ENCODE measurements around the gene RAB27B. TPM values are rescaled to one million over a fixed set of nuclear protein-coding genes. Genes with fewer than 3 reads are reported as not detected.

RAB27B gene
- total and polyA plus RNA-seq, 10 donors = 0.26 to 6.6 (median 3.4) TPM

GRCh38 chr18:54918060-54918459 lies 89.8 kb downstream of the RAB27B start:
- DNase-seq = peak; percentile 65
- no peaks in the 10 kb centered on the region for H3K27me3 ChIP-seq (replicated peaks in 1 of 7)
- no peaks in the 10 kb centered on the region for H3K9me3 ChIP-seq
- H3K4me3 ChIP-seq = no peak overlapping the region
- WGBS, 5 donors = 85 to 94% (median 90%) methylated on average over 4 of the region's 4 CpGs
- no peaks in the 10 kb centered on the region for H3K4me1 ChIP-seq
- TF ChIP-seq POLR2A (IDR thresholded peaks at IDR 0.05) = no peak
- no peak for TF ChIP-seq CTCF (IDR thresholded peaks at IDR 0.05 in 8 of 11, conservative IDR thresholded peaks at IDR 0.05 in 3 of 11)
- intact Hi-C loops (cut with DNase I; ENCODE audit: low total_unique reads) = no loop called here
- H3K27ac ChIP-seq = no peak overlapping the region
- peaks cover 0 to 15% (median 0%) of the 10 kb centered on the region in 6 donors for H3K36me3 ChIP-seq

GRCh38 chr18:54919412-54919811 lies 91.1 kb downstream of the RAB27B start:
- H3K9me3 ChIP-seq = no peaks in the 10 kb centered on the region
- WGBS, 5 donors = 92 to 95% (median 93%) methylated on average over 6 of the region's 6 CpGs
- H3K36me3 ChIP-seq = peaks cover 0 to 15% (median 0%) of the 10 kb centered on the region in 6 donors
- no peak for DNase-seq
- no peaks in the 10 kb centered on the region for H3K27me3 ChIP-seq (replicated peaks in 1 of 7)
- intact Hi-C loops (cut with DNase I; ENCODE audit: low total_unique reads) = no loop called here
- H3K4me3 ChIP-seq = no peak overlapping the region
- no peaks in the 10 kb centered on the region for H3K4me1 ChIP-seq
- TF ChIP-seq CTCF (IDR thresholded peaks at IDR 0.05 in 8 of 11, conservative IDR thresholded peaks at IDR 0.05 in 3 of 11) (no peak), POLR2A (IDR thresholded peaks at IDR 0.05) (no peak), POLR2AphosphoS5 (IDR thresholded peaks at IDR 0.05) (no peak)
- H3K27ac ChIP-seq = no peak overlapping the region

- Histone ChIP-seq H3K27me3 (replicated peaks in 1 of 7) (no peaks in the 10 kb centered on the region), H3K4me1 (no peaks in the 10 kb centered on the region), H3K9me3 (no peaks in the 10 kb centered on the region), H3K4me3 (no peak overlapping the region), H3K27ac (no peak overlapping the region), H3K36me3 (peaks cover 0 to 16% (median 0%) of the 10 kb centered on the region in 6 donors)
- TF ChIP-seq POLR2A (IDR thresholded peaks at IDR 0.05) (no peak), POLR2AphosphoS5 (IDR thresholded peaks at IDR 0.05) (no peak), CTCF (IDR thresholded peaks at IDR 0.05 in 8 of 11, conservative IDR thresholded peaks at IDR 0.05 in 3 of 11) (no peak)
- intact Hi-C loops (cut with DNase I; ENCODE audit: low total_unique reads) = no loop called here
- 75 to 84% (median 82%) methylated on average over 4 of the region's 4 CpGs for WGBS, 5 donors
- no peak for DNase-seq
These were observed 95.2 kb downstream of the RAB27B start for GRCh38 chr18:54923339-54923956.

GRCh38 chr18:54924948-54925347 lies 96.7 kb downstream of the RAB27B start:
- TF ChIP-seq POLR2AphosphoS5 (IDR thresholded peaks at IDR 0.05) = no peak
- TF ChIP-seq POLR2A (IDR thresholded peaks at IDR 0.05) = no peak
- TF ChIP-seq CTCF (IDR thresholded peaks at IDR 0.05 in 8 of 11, conservative IDR thresholded peaks at IDR 0.05 in 3 of 11) = no peak
- no peak for DNase-seq
- Histone ChIP-seq H3K4me3 (no peak overlapping the region), H3K9me3 (no peaks in the 10 kb centered on the region), H3K27me3 (replicated peaks in 1 of 7) (no peaks in the 10 kb centered on the region), H3K27ac (no peak overlapping the region), H3K4me1 (no peaks in the 10 kb centered on the region), H3K36me3 (peaks cover 0 to 13% (median 0%) of the 10 kb centered on the region in 6 donors)
- intact Hi-C loops (cut with DNase I; ENCODE audit: low total_unique reads) = no loop called here
- WGBS, 5 donors = 91 to 97% (median 95%) methylated on average over 1 of the region's 1 CpG
